Measurements from ENCODE around the gene MAP3K10. TPM values are rescaled to one million over a fixed set of nuclear protein-coding genes. Genes with fewer than 3 reads are reported as not detected.
"Not testable (repeated sequence)": the region's sequence is repeated elsewhere in the genome, so short reads cannot be mapped to it uniquely, and the experiment has no call there.

The MAP3K10 gene
- total RNA-seq, 1 donor from 2014 or later, result 37.4 TPM

DNA sequence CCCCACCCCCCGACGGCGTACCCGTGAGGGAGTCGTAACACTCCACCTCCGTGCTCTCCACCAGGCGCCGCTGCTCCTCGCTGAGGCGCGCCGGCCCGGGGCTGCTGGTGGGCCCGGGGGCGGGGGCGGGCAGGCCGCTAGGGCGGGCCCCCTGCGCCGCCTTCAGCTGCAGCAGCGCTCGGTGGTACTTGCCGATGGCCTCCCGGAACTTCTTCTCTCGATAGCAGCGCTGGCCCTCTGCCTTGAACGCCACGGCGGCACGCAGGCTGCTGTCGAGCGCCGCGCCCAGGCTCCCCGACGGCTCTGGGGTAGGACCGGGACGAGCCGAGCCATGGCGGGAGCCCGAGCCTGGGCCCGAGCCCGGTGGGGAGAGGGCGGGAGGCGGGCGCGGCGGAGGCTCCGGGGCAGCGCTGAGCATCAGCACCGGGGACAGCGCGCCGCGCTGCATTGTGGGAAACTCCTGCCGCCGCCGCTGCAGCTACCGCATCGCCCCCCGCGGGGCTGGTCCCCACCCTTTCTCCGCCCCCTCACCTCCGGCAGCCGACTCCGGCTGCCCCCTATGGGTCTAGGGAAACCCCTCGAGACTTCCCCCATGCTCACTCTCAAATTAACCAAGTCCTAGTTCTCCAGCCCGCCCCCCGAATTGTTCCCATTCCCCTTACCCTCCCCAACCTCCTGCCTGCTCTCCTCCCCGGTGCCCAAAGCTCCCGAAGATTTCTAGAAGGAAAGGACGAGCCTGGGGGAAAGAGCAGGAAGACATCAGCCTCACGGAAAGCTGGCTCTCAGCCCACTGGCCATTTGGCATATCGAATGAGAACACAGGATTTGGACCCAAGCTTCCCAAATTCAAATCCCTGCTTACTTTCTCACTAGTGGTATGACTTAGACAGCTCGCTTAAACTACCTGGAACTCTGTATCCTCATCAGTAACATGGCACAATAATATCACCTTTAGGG lies 27.0 kb downstream of the MAP3K10 start, which contains the start of gene TTC9B:
Gene TTC9B (minus strand): TSS at position 451 of the 957 bp plus-strand sequence. CDS start 3 bp downstream, at position 448.
- no peak for DNase-seq

DNA sequence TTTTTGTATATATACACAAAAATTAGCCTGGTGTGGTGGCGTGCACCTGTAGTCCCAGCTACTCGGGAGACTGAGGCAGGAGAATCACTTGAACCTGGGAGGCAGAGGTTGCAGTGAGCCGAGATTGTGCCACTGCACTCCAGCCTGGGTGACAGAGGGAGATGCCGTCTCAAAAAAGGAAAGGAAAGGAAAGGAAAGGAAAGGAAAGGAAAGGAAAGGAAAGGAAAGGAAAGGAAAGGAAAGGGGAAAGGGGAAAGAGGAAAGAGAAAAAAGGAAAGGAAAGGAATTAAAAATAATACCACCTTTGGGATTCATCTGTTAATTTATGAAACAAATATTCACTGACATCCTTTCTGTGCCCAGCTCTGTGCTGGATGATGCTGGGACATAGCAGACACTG lies 27.8 kb downstream of the MAP3K10 start:
- not testable (repeated sequence) for DNase-seq

DNA sequence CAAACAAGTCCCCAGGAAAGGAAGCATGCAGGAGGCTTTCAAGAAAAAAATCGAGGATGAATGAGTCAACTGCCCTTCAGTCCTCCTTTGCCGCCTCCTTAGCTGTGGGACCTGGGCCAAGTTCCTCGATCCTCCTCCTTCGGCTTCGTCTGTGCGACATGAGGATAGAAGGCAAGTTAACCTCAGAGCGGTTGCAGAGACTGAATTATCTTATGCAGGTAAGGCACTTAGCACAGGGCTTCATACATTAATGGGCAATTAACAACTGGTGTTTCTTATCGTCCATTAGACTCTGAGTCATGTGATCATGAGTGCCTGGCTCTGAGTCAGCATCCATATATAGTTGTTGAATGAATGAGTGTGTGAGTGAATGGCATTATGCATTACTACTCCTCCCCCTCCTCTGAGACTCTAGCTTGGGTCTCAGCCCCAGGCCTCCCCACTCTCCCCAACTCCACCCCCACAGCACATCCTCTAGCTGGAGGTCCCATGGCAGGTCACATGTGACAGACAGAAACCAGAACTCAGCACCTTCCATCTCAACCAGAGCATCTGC lies 28.6 kb downstream of the MAP3K10 start:
- peak; percentile 57 for DNase-seq

DNA sequence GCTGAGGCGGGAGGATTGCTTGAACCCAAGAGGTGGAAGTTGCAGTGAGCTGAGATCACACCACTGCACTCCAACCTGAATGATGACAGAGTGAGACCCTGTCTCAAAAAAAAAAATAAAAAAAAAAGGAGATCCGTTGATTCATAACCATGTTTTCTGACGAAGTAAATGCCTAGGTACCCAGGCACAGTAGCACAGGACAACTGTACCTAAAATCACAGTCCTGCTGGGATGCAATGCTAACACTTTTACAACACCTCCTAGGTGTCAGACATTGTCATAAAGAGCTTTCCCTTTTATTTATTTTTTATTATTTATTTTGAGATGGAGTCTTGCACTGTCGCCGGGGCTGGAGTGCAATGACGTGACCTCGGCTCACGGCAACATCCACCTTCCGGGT lies 29.4 kb downstream of the MAP3K10 start:
- no peak for DNase-seq

DNA sequence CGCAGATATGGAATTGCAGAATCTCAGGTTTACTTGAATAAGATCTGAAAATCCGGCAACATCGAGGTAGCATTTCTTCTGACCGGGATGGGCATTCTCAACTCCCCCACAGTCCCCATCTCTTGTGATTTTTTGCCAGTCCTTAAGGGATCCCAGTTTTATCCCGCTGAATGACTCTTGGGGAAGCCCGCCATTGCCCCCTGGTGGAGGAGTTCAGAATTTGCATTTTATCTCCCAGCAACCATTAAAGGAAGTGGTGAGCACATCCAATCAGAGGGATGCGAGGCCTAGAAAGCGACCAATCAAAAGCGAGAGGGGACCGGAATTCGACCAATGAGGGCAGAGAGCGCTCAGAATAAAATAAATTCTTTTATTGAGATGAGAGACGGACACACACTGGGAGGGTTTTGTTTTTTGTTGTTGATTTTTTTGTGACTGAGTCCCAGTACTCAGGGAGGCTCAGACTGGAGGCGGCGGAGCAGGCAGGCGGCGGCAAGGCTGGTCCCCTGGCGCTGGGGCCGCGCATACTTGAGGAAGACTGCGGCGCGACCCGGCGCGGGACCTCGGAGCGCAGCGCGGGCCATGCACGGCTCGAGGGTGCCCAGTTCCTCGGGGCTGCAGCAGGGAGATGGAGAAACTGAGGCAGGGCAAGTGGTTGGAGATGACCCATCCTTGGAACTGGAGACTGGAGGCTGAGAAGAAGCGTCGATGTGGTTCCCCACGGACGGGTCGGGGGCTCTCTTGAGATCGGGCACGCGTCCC lies 30.8 kb downstream of the MAP3K10 start:
- DNase-seq, result peak; percentile 66

DNA sequence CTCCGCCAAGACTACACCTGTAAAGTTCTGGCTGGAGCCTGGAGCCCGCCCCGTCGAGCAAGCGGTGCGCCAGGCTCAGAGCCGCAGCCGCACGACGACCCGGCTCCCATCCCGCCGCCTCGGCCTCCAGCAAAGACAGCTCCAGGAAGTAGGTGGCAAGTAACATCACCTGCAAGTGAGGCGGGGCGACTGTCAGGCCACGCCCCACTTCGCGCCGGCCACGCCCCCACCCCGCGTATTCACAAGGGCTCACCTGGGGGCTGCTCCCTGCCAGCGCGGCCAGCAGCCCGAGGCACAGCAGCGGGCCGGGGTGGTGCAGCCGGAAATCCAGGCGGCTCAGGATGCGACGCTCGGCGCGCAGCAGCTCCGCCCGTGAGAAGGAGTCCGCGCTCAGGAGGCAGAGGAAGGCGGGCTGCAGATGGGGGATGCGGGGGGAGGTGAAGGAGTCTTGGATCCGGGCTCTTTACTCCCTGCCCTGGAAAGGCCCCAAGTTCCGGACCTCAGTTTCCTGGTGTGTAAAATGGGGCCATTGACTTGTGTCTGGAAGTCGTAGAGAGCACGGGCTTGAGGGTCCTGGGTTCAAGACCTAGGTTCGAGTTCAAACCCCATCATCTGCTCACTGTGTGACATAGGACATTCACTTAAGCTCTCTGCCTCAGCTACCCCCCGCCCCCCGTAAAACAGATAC lies 32.1 kb downstream of the MAP3K10 start:
- DNase-seq, result no peak

DNA sequence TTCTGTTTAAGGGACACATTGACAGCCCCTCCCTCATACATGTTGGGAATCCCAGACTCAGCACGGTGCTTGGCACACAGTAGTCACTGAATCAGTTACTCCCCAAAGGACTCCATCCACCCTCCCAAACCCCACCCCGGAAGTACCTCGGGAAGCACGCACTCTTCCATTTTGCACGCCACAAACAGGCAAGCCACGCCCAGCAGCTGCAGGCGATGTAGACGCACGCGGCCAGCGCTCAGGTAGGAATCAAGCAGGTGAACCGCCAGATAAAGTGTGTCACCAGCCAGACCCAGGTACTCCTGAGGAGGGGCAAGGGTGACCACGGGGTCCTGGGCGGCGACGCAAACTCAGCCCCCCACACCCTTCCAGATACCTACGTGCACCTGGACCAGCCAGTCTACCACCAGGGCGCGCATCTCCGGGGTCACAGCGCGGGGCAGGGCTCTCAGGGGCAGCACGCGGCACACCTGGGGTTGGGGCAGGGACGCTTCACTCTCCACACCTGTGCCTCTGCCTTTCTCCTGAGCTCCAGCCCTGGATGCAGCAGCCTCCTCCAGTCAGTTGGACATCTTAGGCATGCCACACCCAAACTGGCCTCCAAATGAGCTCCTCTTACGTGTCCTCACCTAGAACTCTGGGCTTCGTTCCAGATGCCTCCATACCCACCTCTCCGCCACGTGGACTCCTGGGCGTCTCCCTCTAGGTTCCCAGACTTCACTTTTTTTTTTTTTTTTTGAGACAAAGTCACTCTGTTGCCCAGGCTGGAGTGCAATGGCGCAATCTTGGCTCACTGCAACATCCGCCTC lies 33.3 kb downstream of the MAP3K10 start:
- no peak for DNase-seq

DNA sequence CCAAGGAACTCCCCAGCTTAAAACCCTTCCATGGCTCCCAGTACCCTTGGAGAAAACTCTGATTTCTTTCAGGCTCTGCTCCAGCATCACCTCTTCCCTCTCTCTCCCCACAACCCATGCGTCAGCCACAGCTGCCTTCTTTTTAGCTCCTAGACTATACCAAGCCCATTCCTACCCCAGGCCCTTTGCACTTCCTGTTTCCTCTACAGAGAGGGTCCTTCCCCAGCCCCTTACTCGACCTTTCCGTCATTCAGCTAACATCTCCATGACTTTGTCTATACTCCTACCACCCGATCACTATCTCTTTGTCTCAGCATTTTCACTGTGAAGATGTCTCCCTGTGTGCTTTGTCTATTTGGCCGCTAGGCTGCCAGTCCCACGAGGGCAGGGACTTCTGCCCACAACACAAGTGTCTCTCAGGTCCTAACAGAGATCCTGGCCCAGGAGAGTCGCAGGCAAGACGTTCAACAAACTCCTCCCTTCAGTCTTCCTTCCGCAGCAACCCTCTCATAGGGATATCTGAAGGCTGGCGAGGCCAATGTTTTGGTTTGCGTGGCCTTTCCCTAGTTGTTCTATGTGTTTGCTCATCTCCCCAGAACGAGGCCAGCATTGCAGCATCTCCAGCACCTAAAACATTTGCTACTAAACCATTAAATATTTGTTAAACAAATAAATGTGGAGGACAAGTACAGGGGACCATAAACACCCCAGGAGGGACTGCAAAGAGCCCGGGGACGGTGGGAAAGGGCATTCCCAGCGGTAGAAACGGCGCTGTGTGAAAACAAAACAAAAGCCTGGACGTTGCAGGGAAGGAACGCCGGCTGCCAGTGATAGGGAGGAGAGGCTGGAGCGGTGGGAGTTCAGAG lies 34.4 kb downstream of the MAP3K10 start:
- no peak for DNase-seq

DNA sequence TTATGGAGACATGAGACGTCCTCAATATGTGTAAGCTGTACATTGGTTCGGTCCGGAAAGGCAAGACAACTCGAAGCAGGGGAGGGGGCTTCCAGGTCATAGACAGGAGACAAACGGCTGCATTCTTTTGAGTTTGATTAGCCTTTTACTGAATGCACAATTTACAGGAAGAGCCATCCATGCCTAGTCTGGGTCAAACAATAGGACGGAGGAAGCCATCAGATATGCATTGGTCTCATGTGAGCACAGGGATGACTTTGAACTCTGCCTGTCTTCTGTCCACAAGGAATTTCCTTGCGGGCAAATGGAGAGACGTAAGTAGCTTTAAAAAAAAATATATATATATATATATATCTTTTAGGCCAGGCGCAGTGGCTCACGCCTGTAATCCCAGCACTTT lies 37.1 kb downstream of the MAP3K10 start:
- DNase-seq, result no peak

DNA sequence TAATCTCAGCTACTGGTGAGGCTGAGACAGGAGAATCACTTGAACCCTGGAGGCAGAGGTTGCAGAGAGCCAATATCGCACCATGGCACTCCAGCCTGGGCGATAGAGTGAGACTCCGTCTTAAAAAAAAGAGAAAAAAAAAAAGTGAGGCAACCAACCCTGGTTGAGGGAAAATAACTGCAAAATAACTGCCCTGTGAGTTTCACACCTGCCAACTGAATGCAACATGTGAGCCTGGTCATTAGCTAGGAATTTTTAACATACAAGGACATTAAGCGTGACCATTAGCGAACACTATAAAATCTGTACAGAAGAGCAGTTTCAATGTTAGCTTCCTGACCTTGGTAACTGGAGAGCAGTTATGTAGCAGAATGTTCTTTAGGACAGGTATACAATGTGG lies 37.6 kb downstream of the MAP3K10 start:
- no peak for DNase-seq

DNA sequence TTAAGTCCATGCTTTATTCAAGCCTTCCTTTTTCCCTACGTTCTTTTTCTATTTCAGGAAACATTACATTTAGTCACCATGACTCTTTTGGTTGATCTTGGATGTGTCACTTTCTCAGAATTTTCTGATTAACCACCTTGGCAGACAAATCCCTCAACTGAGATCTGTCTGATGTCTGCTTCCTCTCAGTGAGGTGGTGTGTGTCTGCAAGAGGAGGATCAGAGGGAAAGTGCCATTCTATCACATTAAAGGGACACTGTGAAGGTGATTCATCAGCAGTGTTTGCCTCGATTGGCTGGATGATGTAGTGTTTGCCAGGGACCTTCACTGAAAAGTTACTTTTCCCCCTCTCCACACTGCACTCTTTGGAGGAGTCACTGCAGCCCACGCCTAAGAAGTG lies 38.3 kb downstream of the MAP3K10 start:
- no peak for DNase-seq

DNA sequence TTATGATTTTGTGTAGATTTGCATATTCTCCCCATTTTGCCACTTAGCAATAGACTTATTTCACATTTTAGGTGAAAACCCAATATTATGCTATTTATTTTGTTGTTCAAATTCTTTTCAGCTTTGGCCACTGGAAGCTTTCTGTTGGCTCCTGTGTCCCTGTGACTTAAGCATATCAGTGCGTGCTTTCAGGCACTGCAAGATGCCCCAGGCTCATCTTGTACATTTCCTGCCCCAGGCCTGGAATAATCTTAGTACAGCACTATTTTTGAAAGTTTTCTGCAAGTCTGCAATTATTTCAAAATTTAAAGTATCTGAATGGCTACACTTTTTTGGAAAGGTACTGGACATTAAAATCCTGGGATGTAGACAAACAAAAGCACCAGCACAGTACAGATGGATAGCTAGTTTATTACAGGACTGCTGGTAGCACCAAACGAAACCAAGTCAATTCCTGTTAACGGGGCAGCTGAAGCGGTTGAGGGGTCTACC lies 38.7 kb downstream of the MAP3K10 start:
- DNase-seq, result no peak

DNA sequence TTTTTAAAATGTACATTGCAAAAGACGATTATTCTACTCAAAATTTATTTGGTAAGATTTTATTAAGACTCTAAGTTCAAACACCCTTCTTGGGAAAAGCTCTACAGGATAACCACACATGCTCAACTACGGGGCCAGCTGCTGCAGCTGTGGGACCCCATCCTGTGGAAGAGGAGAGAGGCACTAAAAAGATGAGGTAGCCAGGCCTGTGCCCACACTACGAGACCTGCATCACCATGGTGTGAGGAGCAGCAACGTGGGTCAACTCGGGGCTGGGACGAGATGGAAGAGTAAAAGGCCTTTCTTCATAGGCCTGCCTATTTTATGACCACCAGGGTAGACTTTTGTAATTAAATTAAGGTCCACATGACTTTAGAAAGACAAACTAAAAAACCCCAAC lies 39.8 kb downstream of the MAP3K10 start:
- DNase-seq, result no peak

DNA sequence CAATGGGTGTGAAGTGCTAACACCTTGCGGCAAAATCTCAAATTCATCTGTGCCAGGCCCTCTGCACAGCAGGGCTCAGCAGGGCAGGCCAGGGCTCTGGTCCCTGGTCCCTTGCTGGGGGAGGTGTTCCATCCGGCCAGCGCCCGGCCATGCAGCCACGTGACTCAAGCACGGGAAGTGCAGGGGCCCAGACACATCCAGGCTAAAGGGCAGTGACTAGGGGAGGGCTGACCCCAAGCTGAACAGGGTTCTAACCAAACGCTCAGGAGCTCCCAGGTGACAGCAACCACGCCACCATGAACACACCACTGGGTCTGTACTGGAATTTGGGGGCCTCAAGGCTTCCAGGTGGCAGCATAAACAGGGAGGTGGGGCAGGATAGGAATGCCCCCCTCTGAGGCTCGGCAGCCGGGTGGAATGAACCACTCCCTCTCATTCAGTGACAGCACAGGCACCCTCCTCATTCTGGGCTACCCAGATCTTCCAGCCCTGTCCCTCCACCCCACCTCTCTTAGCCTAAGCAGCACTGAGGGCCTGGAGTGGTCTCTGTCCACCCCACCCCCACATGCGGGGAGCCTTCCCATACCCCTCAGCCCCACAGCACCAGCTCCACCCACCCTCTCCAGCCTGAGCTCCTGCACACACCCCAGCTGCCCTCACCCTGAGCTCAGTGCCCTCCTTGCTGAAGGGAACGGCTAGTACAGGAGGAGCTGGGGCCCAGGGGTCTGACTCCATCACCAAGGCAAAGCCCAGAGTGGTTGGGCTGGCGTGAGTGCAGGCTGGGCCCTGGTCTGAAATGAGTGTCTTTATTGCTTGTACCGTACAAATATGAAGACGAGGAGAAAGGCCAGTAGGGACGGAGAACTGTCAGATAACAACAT lies 40.6 kb downstream of the MAP3K10 start:
- no peak for DNase-seq

DNA sequence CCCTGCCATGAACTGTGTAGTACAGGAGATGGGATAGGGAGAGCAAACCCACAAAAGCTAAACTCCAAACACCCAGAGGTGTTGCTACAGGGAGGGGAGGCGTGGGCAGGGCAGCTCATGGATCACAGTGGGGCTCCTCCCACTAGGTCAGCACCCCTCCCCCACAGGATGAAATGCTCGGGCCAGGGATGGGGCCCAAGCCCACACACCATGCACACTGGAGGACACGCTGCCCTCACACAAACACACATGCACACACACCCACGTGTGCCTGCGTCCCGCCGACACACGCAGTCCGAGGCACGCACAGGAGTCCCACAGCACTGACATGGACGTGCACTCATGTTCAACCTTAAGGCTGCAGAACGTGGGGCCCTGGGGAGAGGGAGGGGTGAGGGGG lies 41.3 kb downstream of the MAP3K10 start:
- DNase-seq, result no peak

DNA sequence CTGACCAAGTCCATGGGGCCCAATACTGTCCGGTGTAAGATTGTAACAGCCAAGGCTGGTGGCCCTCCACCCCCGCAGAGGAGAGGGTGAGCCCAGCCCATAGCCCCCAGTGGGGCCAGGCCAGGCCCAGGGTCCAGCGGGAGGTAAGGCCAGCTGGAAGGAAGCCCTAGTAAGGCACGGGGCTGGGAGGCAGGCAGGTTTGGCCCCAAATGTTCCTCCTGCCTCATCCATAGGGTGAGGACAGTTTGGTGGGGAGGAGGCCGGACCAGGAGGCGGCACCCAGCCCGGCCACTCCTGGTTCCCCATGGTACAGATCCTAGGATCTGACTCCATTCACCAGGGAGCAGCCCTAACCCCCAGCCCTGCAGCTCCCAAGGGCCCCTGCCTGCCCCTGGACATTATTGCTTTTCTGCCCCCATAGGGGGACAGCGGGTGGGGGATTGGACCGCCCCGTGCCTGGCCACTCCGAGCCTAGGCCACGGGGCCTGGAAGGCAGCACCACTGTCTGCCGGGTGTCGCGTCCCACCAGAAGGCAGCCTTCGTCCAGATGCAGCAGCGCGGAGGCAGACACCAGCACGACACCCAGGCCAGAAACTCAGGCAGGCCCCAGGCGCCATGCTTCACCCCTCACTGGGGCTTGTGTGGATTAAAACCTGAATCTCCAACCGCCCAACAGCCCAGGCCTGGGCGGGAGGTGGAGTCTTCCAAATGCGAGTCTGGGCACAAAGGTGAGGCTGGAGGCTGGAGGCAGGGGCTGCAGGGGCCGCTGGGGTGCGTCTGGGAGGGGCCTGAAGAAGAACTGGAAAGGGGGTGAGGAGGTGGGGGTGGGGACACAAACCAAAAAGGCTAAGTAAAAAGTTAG lies 42.0 kb downstream of the MAP3K10 start:
- DNase-seq, result no peak

DNA sequence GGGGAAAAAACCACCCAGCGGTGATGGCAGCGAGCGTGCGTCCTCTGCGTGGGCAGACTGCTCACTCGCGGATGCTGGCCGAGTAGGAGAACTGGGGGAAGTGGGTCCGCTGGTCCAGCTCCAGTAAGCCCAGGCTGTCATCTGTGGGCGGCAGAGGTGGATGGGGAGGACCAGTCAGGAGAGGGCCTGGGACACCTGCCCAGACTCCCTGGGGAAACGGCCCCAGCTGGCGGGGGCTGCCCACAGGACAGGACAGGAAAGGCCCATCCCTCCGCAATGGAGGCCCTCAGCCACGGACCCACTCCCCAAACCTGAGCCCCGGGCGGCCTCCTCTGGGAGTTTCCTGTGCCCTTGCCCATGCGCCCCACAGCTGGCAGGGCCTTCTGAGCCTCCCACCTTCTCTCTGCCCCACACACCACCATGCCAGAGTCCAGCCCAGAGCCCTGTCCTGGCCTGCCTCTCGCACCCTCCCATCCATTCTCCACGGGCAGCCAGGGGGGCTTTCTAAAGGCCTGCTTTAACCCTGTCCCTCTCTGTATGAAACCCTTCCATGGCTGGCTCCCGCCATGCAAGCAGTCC lies 42.7 kb downstream of the MAP3K10 start:
- no peak for DNase-seq
